K562 (cell line): ENCODE results near the gene HSPA5. TPM values are rescaled to one million over a fixed set of nuclear protein-coding genes. Genes with fewer than 3 reads are reported as not detected.

Experiments
- CEBPB ChIP-seq: fragments of 450-650 bp; IDR thresholded peaks from 2 replicates; pipeline ENCODE4 v1.6.1; 2016; ENCODE audit warnings: missing genetic modification characterization, missing compliant biosample characterization
- EP400 ChIP-seq: fragments of 450-650 bp; IDR thresholded peaks from 2 replicates; pipeline ENCODE4 v1.6.1; 2017; ENCODE audit warnings: antibody characterized with exemption, mild to moderate bottlenecking, moderate library complexity
- GTF2A2 ChIP-seq: IDR thresholded peaks from 2 replicates; pipeline ENCODE4 v1.6.1; 2016; ENCODE audit warnings: mild to moderate bottlenecking, missing genetic modification characterization, missing compliant biosample characterization
- KDM5B ChIP-seq: fragments of 200-600 bp; sonication (generic); IDR thresholded peaks from 2 replicates; pipeline ENCODE4 v1.6.1; 2012; ENCODE audit warnings: low read depth, mild to moderate bottlenecking, moderate library complexity, low read length, control low read depth, inconsistent platforms; ENCODE audit not compliant: insufficient replicate concordance
- NR4A1 ChIP-seq, 2 experiments: fragments of 250-450 bp in 1 of 2; fragments of 450-650 bp in 1 of 2; sonication (Bioruptor Pico) in 1 of 2; IDR thresholded peaks; 2 replicates each; pipeline versions ENCODE4 v1.4.0 to v1.6.1; 2016 to 2020; ENCODE audit warnings: mild to moderate bottlenecking in 2 of 2, missing compliant biosample characterization in 1 of 2, missing genetic modification characterization in 1 of 2, moderate library complexity in 1 of 2
- STAG1 ChIP-seq: sonication (generic); formaldehyde crosslinking; IDR thresholded peaks from 2 replicates; pipeline ENCODE4 v1.5.0; 2020; ENCODE audit warnings: missing genetic modification reagents, borderline replicate concordance
- STAT5A ChIP-seq: IDR thresholded peaks from 2 replicates; pipeline ENCODE4 v1.6.1; 2012; ENCODE audit warnings: low read length, inconsistent platforms, borderline replicate concordance
- YY1 ChIP-seq, 3 experiments: IDR thresholded peaks; 2 replicates each; pipeline ENCODE4 v1.6.1; 2011; ENCODE audit warnings: low read length in 2 of 3, mild to moderate bottlenecking in 2 of 3, moderate library complexity in 2 of 3, borderline replicate concordance in 1 of 3, control low read depth in 1 of 3, low read depth in 1 of 3; ENCODE audit not compliant: insufficient read depth in 3 of 3, insufficient replicate concordance in 2 of 3, control insufficient read depth in 1 of 3, insufficient read length in 1 of 3; ENCODE audit errors: extremely low read depth in 1 of 3
- ZC3H8 ChIP-seq: fragments of 450-650 bp; IDR thresholded peaks from 2 replicates; pipeline ENCODE4 v1.6.1; 2017
- polyA plus RNA-seq, 8 experiments: library from polyadenylated mRNA; depleted of rRNA in 4 of 8; stranded (reverse) in 5 of 8; unstranded in 3 of 8; fragments of >200 nt; fragmentation: Nextera tagmentation in 2 of 8; fragmentation: Illumina TruSeq in 1 of 8; extraction: Ambion mirVana in 2 of 8; extraction: Trizol in 1 of 8; gene quantifications; 2 replicates each; pipeline versions ENCODE4 v1.2.1 to v1.2.3, GENCODE V29; 2011 to 2014; ENCODE audit warnings: inconsistent platforms in 1 of 8, missing spikeins in 1 of 8
- total RNA-seq, 7 experiments: library from RNA; depleted of rRNA in 6 of 7; stranded (reverse); fragments of >200 nt in 6 of 7; fragmentation: Illumina TruSeq in 2 of 7; extraction: Trizol in 2 of 7; gene quantifications; 2 replicates each; pipeline versions ENCODE4 v1.2.1 to v1.2.3, GENCODE V29; 2011 to 2021; ENCODE audit warnings: low replicate concordance in 1 of 7
- TF ChIP-seq, protein P1 (sequence below): fragments of 450-650 bp; IDR thresholded peaks from 2 replicates; pipeline ENCODE4 v1.6.1; 2014; ENCODE audit warnings: low read depth, mild to moderate bottlenecking, moderate library complexity, borderline replicate concordance
- TF ChIP-seq, protein P2 (sequence below), 2 experiments: fragments of 450-650 bp in 1 of 2; IDR thresholded peaks; 2 replicates each; pipeline ENCODE4 v1.6.1; 2011 to 2017; ENCODE audit warnings: low read depth in 2 of 2, antibody characterized with exemption in 1 of 2, borderline replicate concordance in 1 of 2, low read length in 1 of 2, mild to moderate bottlenecking in 1 of 2, mixed read lengths in 1 of 2; ENCODE audit not compliant: control insufficient read depth in 1 of 2
- TF ChIP-seq, protein P3 (sequence below): sonication (generic); formaldehyde crosslinking; IDR thresholded peaks from 2 replicates; pipeline ENCODE4 v1.8.0; 2023; ENCODE audit warnings: mild to moderate bottlenecking, missing genetic modification reagents
- TF ChIP-seq, protein P4 (sequence below): fragments of 250-450 bp; sonication (Bioruptor Pico); IDR thresholded peaks from 2 replicates; pipeline ENCODE4 v1.8.0; 2022; ENCODE audit warnings: inconsistent platforms

Gene HSPA5
- total and polyA plus RNA-seq, 9 of the 15 experiments (the other 6 are each of a cell fraction or from before 2014, with no cell fraction given), result 48.0 to 265 (median 113) TPM

DNA sequence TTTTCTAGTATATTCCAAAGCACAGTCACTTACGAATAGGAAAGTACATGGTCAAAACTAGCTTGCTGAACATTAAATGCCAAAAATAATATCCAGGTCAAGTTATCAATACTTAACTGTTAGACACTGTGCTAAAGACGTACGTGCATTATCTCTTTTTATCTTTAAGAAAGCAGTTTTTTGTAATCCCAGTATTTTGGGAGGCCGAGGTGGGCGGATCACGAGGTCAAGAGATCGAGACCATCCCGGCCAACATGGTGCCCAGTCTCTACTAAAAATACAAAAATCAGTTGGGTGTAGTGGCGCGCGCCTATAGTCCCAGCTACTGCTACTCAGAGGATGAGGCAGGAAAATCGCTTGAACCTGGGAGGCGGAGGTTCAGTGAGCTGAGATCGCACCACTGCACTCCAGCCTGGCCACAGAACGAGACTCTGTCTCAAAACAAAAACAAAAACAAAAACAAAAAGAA, 2.7 kb upstream of the HSPA5 start (continued):
- TF ChIP-seq, protein P1, sequence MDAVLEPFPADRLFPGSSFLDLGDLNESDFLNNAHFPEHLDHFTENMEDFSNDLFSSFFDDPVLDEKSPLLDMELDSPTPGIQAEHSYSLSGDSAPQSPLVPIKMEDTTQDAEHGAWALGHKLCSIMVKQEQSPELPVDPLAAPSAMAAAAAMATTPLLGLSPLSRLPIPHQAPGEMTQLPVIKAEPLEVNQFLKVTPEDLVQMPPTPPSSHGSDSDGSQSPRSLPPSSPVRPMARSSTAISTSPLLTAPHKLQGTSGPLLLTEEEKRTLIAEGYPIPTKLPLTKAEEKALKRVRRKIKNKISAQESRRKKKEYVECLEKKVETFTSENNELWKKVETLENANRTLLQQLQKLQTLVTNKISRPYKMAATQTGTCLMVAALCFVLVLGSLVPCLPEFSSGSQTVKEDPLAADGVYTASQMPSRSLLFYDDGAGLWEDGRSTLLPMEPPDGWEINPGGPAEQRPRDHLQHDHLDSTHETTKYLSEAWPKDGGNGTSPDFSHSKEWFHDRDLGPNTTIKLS, result no peak
- no peak for TF ChIP-seq YY1 (IDR thresholded peaks at IDR 0.05; ENCODE audit: borderline replicate concordance in 1 of 3, control insufficient read depth in 1 of 3, extremely low read depth in 1 of 3, insufficient read depth in 3 of 3, insufficient read length in 1 of 3, insufficient replicate concordance in 2 of 3, low read depth in 1 of 3, low read length in 2 of 3)
- no peak for TF ChIP-seq NR4A1 (CRISPR knock-in tag; IDR thresholded peaks at IDR 0.05)
- peak; percentile 50; the same call in 1 of the 2 replicates for TF ChIP-seq NR4A1 (tag; IDR thresholded peaks at IDR 0.05)
- TF ChIP-seq, protein P2, sequence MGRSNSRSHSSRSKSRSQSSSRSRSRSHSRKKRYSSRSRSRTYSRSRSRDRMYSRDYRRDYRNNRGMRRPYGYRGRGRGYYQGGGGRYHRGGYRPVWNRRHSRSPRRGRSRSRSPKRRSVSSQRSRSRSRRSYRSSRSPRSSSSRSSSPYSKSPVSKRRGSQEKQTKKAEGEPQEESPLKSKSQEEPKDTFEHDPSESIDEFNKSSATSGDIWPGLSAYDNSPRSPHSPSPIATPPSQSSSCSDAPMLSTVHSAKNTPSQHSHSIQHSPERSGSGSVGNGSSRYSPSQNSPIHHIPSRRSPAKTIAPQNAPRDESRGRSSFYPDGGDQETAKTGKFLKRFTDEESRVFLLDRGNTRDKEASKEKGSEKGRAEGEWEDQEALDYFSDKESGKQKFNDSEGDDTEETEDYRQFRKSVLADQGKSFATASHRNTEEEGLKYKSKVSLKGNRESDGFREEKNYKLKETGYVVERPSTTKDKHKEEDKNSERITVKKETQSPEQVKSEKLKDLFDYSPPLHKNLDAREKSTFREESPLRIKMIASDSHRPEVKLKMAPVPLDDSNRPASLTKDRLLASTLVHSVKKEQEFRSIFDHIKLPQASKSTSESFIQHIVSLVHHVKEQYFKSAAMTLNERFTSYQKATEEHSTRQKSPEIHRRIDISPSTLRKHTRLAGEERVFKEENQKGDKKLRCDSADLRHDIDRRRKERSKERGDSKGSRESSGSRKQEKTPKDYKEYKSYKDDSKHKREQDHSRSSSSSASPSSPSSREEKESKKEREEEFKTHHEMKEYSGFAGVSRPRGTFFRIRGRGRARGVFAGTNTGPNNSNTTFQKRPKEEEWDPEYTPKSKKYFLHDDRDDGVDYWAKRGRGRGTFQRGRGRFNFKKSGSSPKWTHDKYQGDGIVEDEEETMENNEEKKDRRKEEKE (IDR thresholded peaks at IDR 0.05; ENCODE audit: borderline replicate concordance in 1 of 2, control insufficient read depth in 1 of 2, low read depth in 2 of 2, low read length in 1 of 2), result no peak
- no peak for TF ChIP-seq EP400
- peak; percentile 41; the same call in 1 of the 2 replicates for TF ChIP-seq GTF2A2
- TF ChIP-seq, protein P3, sequence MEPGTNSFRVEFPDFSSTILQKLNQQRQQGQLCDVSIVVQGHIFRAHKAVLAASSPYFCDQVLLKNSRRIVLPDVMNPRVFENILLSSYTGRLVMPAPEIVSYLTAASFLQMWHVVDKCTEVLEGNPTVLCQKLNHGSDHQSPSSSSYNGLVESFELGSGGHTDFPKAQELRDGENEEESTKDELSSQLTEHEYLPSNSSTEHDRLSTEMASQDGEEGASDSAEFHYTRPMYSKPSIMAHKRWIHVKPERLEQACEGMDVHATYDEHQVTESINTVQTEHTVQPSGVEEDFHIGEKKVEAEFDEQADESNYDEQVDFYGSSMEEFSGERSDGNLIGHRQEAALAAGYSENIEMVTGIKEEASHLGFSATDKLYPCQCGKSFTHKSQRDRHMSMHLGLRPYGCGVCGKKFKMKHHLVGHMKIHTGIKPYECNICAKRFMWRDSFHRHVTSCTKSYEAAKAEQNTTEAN (CRISPR knock-in tag), result no peak
- TF ChIP-seq STAT5A, result no peak
- TF ChIP-seq ZC3H8, result no peak
- TF ChIP-seq, protein P4, sequence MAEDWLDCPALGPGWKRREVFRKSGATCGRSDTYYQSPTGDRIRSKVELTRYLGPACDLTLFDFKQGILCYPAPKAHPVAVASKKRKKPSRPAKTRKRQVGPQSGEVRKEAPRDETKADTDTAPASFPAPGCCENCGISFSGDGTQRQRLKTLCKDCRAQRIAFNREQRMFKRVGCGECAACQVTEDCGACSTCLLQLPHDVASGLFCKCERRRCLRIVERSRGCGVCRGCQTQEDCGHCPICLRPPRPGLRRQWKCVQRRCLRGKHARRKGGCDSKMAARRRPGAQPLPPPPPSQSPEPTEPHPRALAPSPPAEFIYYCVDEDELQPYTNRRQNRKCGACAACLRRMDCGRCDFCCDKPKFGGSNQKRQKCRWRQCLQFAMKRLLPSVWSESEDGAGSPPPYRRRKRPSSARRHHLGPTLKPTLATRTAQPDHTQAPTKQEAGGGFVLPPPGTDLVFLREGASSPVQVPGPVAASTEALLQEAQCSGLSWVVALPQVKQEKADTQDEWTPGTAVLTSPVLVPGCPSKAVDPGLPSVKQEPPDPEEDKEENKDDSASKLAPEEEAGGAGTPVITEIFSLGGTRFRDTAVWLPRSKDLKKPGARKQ (CRISPR knock-in tag), result peak; percentile 84; the same call in 1 of the 2 replicates
- TF ChIP-seq STAG1 (CRISPR knock-in tag), result no peak
- TF ChIP-seq KDM5B, result no peak
- no peak for TF ChIP-seq CEBPB (tag)
